Activated naive CD4-positive, alpha-beta T cell treated with anti-CD3 and anti-CD28 coated beads, Interleukin-2, amount 10 ng/mL, durations not matched to agents 5 hours and 36 hours (primary cell): ENCODE measurements around the gene NAPA. TPM values are rescaled to one million over a fixed set of nuclear protein-coding genes. Genes with fewer than 3 reads are reported as not detected.

Experiments
- total RNA-seq, 2 experiments: library from RNA; stranded (reverse); gene quantifications; one replicate each; pipeline ENCODE4 v1.2.3, GENCODE V29; 2021

NAPA gene
- total RNA-seq: 10 to 100 TPM; 83.1 to 93.3 TPM

DNA sequence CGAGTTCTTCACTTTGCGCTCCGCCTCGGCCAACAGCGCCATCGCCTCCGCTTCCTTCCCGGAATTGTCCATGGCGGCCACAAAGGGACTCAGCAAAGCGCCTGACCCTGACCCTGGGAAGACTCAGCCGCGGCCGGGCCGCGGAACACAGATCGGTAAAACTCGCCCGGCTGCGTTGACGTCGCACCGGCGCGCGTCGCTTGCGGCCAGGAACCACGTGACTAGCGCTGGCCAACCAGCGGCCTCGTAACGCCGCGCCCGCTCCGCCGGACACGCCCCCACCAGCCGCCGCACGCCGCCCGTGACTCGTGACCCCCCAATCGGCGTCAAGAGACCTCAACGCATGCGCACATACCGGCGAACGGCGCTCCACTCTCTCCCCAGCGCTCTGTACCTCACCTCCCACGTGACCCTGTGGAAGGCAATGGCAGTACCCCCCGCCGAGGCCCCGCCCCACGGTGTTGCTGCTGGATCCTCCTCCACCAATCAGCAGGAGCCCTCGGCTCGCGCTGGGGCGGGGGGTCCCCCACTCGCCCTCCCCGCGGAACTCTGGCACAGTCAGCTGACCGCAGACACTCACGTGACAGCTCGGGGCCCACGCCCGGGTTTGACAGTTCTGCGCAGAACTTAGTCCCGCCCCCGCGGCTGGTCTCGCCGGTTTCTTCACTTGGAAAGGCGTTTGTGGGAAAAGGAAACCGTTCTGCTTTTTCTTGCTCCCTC is at the start of gene NAPA:
Gene NAPA, minus strand, starts transcription at position 195 of the 720 bp plus-strand sequence. Its CDS starts 123 bp downstream, at position 72.

DNA sequence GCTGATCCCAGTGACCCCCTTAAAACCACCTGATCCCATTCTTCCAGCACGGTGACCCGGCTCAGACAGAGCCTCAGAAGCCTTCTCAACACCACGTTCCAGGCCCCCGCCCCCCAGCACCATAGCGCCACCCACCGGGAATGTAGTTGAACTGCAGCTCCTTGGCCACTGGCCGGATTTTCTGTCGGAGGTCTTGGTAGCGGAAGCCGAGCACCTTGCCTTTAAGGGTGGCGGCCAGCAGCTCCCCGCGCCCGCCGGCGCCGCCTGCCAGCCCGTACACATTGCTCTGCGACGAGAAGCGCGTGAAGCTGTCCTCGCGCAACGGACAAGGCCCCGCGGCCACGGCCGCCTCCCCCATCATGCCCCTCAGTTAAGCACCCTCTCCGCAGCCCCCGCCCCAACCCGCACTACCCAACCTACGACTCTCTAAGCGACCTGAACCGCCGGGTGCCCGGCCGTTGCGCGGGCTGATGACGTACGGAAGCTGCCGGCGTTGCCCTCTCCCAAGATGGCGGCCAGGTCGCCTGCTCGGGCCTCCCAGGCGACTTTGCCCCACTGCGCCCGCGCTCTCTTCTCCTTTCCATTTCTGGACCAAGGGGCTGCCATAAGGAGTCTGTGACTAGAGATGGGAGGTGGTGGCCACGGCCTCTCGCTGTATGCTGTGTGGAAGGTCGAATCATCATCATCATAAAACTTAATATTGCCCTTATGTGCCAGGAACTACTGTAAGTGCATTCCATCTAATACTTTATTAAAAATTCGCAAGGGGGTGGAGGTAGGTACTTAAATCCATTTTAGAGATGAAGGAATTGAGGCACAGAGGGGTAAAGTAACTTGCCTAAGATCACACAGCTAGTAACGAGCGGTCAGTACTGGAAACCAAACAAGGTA is 30.8 kb downstream of the NAPA start, which contains the start of gene KPTN:
Gene KPTN, minus strand, starts transcription at position 420 of the 891 bp plus-strand sequence. Its CDS starts 59 bp downstream, at position 361.

DNA sequence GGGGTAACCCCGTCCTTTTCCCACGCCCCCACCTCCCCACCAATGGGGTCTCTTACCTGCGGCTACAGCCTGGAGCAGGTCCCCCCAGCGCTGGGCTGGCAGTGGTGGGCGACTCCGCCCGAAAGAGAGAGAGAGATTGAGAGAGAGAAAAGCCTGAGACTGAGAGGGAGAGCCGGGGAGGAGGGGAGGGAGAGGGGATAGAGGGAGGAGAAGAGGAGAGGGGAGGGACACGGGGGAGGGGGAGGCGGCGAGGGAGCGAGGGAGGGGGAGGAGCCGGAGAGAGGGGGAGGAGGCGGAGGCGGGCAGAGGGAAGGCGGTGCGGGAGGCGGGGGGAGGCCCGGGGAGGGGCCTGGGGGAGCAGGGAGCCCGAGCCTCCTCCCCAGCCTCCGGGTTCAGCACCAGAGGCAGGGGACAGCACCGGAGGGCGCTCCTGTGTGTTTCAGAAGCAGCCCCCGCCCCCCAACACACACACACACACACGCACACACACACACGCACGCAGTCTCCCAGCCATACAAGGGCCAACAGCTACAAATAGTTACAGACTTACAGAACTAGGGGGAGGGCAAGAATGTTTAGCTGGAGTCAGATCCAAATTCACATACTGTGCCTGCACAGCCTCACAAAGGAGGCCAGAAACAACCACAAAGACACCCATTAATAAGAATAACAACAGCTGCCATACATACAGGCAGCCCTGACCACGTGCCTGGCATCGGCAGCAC is 43.0 kb downstream of the NAPA start, which contains the start of gene SLC8A2:
Gene SLC8A2, minus strand, starts transcription at position 161 of the 725 bp plus-strand sequence. CDS start 5,490 bp downstream, outside the sequence.

Other genes starting within 250 kb of the NAPA start
- 10 to 100 TPM in 1 of 2 experiments, 1 to 10 TPM in 1; 9.9 to 11.8 TPM for gene INAFM1, start 240.2 kb downstream of the NAPA start, total RNA-seq
- 1 to 10 TPM in 1 of 2 experiments, not detected in 1; 1.2 TPM for gene C5AR1, start 205.2 kb downstream of the NAPA start, total RNA-seq
- gene C5AR2, start 182.9 kb downstream of the NAPA start, total RNA-seq: 1 to 10 TPM in 1 of 2 experiments, under 1 TPM in 1; 0.84 to 1.0 TPM
- 10 to 100 TPM; 11.8 to 11.9 TPM for gene DHX34, start 165.7 kb downstream of the NAPA start, total RNA-seq
- not detected for gene MEIS3, start 95.5 kb downstream of the NAPA start, total RNA-seq
- gene SLC8A2, start 43.2 kb downstream of the NAPA start, total RNA-seq: not detected
- gene KPTN, start 30.8 kb downstream of the NAPA start, total RNA-seq: 10 to 100 TPM in 1 of 2 experiments, 1 to 10 TPM in 1; 9.5 to 10.8 TPM
- gene ZNF541, start 58.1 kb upstream of the NAPA start, total RNA-seq: under 1 TPM; 0.30 to 0.34 TPM
- 10 to 100 TPM; 21.0 to 24.4 TPM for gene BICRA, start 94.1 kb upstream of the NAPA start, total RNA-seq
- under 1 TPM in 1 of 2 experiments, not detected in 1; 0.14 TPM for gene EHD2, start 198.4 kb upstream of the NAPA start, total RNA-seq
- 100 to 1,000 TPM; 516 to 536 TPM for gene NOP53, start 230.5 kb upstream of the NAPA start, total RNA-seq